Activated effector memory CD4-positive, alpha-beta T cell treated with Interleukin-2 at 50 U/mL for 16 hours (primary cell): ENCODE data around the gene EGF.
"Not testable (repeated sequence)": the region's sequence is repeated elsewhere in the genome, so short reads cannot be mapped to it uniquely, and the experiment has no call there.

Source experiments
- DNase-seq: peaks from one replicate; pipeline ENCODE4 v3.0.0-alpha.2; 2020

The EGF gene

DNA sequence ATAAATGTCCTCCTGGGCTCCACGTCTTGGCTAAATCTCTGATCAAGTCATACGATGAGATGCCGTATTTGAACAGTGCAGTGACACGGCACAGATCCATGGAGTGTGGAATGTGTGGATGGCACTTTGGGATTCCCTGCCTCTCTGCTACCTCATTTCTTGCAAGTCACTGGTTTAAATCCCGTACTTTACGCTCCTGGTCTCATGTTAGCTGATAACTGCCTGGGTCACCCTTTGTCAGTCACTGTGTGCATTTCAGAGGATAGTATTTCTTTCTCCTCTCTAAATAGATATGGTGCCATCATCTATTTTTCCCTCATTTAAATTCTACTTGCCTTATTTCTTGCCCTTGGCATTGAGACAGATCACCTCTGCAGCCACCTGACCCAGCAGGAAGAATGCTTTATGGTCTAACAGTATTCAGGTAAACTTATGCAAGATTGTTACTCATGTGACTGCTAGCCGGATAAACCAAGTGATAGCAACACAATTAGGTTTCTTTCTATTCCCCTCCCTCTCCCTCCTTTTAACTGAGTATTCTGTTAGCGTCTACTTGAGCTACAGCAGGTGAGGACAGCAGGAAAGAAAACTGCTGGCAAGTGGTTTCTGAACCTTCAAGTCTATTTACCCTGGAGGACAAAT is 2.8 kb downstream of the EGF start:
- no peak for DNase-seq

DNA sequence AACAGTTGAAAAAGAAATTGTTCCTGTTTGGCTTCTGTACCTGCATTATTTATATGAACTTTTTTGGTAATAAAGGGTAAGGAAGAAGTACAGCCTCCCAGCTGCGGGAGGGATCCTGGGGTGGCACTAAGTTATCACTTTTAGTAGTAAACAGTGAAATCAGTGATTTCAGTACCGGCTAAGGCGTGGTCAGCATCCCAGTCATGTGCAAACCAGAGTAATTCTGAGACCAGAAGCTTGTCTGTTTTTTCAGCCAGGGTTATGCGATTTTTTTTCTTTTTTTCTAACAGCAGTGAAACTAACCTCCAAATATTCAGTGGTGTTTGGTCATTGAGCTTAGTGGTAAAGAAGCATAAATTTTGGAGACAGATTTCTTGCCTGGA is 3.3 kb downstream of the EGF start:
- DNase-seq = no peak

DNA sequence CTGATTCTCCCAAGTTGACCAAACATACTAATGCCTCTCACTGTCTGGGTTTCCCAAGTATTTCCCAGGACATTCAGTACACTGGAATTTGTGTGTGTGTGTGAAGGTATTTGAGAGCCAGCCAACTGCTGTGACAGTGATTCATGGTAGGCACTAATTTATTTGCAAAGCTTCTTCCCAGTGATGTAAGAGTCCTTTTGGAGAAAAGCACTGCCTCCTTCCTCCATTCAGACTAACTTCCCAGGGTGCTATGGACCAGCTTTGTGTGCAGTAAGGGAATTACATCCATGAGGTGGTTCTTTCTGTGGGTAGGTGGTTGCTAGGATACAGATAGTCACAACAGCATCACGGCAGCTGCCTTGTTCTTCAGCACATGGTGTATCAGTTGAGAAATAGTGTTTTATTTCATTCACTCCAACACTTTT is 8.7 kb downstream of the EGF start:
- no peak for DNase-seq

DNA sequence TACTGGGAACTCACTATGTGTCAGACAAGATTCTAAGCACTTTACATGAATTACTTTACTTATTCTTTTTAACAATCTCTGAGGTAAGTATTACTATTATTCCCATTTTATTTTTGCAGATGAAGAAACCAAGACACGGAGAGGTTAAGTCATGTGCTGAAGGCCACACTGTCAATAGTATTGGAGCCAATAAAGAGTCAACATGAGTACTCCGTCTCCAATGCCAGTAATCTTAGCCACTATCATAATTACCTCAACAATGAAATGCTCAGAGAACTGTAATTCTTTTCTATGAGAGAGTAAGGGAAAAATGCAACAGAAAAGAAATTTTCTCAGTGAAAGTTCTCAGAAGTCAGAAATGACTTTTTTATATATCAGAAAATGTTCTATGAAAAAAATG is 12.7 kb downstream of the EGF start:
- no peak for DNase-seq

DNA sequence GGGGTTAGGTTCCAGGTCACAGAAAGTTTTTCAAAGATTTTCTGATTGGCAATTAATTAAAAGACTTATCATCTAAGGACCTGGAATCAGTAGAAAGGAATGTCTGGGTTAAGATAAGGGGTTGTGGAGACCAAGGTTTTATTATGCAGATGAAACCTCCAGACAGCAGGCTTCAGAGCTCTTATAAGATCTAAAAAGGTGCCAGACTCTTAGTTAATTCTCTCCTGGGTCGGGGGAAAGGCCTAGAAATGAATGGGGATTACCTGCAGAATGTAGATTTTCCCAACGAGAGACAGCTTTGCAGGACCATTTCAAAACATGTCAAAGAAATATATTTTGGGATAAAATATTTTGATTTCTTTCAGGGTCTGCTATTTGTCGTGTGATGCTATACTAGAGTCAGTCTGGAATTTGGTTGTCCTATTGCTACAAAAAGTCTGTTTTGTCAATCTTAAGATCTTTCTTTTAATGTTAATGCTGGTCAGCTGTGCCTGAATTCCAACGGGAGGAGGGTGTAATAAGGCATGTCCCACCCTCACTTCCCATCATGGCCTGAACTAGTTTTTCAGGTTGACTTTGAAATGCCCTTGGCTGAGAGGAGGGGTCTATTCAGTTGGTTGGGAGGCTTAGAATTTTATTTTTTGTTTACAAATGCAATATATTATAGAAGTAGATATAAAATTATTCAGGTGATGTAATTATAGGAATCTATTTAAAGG is 15.8 kb downstream of the EGF start:
- no peak for DNase-seq

DNA sequence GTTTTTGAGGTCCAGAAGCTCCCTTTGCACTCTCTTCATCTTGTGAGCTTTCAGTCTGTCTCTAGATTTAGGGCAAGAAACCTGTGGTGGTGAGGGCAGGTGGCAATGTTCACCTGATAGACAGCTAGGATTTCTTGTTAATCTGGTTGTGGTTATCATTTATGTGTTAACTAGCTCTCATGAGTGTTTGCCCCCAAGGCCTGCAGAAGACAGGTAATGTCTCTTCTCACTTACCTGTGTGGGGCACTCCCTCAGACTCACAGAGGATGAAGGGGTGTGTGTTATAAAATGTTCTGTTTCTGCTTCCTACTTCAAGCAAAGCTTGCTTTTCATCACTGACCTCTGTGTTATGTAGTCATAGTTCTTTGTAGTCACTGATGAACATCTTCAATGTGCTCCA is 17.8 kb downstream of the EGF start:
- no peak for DNase-seq

DNA sequence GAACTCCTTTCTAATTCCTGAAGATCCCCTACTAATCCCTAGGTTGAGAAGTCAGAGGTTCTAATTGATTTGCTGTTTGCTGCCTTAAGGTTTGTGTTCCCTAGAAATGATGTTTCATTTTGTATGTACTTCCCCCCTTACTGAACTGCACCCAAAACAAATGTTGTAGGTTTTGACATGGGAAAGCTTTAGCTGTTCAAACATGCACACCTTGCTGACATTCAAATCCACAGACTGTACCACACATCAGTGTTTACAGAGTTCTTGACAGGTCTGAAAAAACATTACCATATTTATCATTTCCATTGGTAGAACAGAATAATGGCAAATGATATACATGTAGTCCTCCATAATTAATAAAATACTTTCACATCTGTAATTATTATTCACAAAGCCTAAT is 18.2 kb downstream of the EGF start:
- DNase-seq = no peak

DNA sequence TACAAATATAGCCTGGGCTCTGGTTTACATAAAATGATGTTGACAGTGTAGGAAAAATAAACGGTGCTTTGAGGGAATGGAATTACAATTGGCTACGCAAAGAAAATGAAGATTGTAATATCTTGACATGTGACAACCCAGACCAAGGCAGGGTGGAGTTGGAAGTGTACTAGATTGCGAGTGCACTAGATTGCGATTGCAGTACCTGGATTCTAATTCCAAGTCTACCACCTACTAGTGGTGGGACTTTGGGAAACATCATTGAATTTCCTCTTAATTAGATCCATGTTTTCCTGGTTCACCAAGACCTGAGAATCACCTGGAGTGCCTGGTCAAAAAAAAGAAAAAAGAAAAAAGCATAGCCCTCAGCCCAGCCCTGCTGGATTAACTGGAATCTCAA is 18.6 kb downstream of the EGF start:
- no peak for DNase-seq

DNA sequence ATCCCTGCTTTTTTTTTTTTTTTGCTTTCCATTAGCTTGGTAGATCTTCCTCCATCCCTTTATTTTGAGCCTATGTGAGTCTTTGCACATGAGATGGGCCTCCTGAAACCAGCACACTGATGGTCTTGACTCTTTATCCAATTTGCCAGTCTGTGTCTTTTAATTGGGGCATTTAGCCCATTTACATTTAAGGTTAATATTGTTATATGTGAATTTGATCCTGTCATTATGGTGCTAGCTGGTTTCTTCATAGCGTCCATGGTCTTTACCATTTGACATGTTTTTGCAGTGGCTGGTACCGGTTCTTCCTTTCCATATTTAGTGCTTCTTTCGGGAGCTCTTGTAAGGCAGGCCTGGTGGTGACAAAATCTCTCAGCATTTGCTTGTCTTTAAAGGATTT is 24.7 kb downstream of the EGF start:
- not testable (repeated sequence) for DNase-seq

DNA sequence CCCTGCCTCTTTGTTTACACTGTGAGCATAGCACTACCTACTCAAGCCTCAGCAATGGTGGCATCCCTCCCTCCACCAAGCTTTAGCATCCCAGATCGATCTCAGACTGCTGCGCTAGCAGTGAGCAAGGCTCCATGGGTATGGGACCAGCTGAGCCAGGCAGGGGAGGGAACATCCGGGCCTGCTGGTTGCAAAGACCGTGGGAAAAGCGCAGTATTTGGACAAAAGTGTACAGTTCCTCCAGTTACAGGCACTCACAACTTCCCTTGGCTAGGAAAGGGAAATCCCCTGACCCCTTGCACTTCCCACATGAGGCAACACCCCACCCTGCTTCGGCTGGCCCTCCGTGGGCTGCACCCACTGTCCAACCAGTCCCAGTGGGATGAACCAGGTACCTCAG is 26.5 kb downstream of the EGF start:
- no peak for DNase-seq

DNA sequence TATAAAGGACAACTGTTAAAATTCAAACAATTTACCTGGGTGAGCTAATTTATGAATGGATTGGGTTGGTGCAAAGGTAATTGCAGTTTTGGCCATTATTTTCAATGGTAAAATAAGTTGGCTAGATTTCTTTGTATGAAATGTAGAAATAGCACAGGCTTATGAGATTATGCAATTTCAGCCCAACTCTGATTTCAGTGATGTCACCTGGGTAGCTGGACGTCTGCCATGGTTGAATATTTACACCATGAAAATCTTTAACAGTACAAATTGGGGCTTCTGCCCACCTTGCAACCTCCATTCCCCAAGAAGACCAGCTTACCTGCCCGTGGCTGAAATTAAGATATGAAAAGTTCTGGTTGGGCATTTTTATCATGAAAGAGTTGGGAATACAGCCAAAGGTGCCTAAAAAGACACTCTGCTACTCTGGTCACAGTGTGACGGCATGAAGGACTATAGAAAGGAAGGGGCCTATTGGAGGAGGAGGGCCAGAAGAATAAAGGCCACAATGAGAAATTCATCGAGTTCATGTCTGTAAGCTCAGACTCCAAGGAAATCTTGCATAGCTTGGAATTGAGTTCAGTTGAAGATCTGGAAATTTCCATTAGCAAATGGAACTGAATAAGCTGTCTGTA is 29.7 kb downstream of the EGF start:
- DNase-seq = no peak

DNA sequence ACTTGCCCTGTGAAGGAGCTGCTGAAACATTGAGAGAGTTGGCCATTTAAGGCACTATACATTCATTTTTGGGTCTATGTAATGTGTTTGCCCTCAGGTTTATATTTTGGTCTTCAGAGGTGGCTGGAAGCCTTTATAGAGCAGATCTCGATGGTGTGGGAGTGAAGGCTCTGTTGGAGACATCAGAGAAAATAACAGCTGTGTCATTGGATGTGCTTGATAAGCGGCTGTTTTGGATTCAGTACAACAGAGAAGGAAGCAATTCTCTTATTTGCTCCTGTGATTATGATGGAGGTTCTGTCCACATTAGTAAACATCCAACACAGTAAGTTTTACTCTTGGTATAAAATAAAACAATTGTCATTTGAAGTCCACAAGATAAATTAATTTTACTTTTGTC is 31.1 kb downstream of the EGF start:
- DNase-seq = no peak

DNA sequence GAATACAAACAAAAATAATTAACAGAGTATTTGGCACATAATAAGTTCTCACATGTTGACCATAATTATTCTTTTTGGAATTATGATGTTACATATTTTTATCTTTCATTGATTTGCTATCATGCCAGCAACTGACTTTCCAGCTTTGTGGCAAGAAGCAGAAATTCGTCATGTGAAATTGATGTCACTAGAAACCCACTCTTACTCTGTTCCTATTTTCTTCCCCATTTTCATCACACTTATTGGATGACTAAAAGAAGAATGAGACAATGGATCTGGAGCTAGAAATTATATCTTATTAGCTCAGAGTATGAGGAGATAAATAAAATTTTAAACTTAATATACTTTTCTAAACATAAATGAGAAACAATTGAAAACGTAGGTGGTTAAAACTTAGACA is 31.9 kb downstream of the EGF start:
- no peak for DNase-seq

DNA sequence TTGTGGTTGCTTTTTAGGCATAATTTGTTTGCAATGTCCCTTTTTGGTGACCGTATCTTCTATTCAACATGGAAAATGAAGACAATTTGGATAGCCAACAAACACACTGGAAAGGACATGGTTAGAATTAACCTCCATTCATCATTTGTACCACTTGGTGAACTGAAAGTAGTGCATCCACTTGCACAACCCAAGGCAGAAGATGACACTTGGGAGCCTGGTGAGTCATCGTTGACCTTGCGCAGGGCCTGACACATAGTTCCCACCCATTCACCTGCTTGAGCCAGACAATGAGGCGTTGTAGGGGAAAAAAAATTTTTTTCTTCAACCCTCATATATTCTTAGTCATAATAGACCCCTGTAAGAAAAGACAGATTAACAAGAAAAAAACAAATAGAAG is 32.4 kb downstream of the EGF start:
- no peak for DNase-seq

DNA sequence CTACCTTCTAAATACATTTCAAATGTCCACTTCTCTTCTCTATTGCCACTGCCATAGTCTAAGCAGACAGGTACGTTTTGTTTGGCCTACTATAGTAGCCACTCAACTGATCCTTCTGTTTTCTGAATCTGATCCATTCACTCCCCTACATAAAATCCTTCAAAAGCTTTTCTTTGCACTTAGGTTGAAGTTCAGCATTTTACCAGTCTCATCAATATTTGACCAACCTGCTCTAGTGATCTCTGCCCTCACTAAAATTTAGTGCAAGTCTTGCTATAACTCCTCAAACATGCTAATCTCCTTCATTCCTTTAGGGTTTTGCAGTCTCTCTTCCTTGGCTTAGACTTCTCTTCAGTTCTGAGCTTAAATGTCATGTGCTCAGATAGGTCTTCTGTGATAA is 33.4 kb downstream of the EGF start:
- DNase-seq = no peak

DNA sequence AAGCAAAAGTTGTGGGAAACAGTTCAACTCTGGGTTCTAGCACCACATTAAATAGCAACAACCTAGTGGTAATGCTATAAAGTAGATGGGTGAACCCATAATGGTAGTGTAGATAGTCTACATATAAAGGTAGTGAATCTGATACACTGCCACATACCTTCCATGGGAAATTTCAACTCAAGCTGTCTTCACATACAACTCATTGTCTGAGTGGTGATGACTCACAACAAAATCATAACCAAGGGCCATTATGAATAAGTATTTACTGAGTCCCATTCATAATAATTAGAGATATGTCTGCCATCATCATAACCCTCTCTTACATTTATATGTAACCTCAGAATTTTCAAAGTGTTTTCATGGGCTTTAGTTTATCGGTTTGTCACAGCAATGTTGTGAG is 34.8 kb downstream of the EGF start:
- no peak for DNase-seq

DNA sequence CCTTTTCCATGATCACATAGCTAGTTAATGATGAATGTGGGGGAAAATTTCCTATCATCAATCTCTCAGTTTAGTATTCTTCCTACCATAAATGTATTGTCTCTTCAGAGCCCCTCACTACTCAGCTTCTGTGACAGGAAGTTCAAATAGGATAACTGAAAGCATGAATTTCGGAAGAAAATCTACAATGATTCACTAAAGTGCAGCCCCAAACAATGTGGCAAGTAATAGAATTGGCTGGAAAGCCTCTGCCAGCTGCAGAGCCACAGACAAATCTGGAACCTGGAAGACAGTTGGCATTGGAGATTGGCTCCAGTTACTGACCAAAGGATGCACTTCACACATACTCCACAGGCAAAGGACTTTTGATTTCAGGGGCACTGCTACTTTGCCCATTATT is 35.2 kb downstream of the EGF start:
- no peak for DNase-seq

DNA sequence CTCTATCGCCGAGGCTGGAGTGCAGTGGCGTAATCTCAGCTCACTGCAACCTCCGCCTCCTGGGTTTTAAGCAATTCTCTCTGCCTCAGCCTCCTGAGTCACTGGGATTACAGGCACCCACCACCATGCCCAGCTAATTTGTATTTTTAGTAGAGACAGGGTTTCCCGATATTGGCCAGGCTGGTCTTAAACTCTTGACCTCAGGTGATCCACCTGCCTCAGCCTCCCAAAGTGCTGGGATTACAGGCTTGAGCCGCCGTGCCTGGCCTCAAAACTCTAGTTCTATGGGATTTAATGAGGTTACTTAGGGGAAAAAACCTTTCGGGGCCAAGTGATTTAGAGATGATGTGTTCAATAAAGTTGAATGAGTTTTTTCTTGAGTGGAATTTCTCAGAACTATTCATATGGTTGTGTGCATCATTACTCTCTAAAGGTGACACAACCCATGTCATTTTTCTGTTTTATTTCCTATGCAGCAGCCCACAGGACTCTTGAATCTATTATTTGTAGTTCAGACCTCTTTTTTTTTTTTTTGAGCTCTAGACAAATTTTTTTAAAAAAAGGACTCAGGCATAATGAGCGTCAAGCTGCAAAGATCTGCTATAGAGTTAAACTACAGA is 36.5 kb downstream of the EGF start:
- DNase-seq = not testable (repeated sequence)

DNA sequence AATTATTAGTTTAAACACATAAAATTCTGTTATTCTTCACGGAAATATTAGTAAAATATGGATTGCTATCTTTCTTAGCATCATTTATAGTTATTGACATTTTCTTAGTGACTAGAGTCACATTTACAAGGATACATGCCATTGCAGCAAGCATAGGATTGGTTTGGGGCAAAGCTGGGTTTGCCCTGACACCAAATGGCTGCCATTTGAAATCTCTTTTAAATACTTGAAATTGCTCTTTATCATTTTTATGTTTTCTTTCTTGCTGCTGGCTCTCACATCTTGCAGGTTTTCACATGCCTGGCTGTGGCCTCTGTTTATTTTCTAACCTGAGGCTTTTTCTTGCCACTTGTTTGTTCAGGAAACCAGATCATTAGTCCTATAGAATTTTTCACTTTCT is 39.9 kb downstream of the EGF start:
- DNase-seq = no peak

DNA sequence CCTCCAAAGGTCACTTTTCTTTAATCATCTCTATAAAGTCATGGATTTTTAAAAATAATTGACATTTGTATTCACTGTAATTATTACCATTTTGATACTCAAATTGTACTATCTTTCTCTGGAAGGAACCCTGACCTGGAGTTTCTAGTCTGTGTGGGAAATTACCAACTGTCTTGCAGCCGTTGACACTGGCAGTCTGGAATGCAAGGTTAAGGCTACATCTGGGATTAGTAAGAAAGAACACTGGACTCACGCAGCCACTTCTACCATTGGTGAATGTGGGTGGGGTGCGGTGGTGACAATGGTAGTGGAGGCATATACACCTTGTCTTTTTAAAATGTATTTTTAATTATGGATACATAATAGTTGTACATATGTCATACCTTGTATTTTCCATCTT is 40.9 kb downstream of the EGF start:
- DNase-seq = no peak

DNA sequence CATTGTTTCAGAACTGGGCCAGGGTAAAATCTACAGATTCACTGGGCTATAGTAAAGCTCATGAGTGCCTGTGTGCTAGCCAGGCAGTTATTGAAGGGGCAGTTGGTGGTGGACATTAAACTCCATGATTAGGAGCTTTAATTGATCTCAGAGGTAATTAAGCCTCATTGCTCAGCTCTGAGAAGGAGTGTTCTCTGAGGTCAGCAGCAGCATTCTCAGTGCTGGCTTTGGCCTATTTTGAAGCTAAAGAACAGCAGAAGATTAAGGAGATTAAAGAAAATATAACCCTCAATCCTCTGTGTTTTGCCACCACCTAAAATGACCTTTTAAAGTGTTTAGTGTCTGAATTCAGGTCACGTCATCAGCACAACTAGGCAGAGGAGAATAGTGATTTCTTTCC is 42.5 kb downstream of the EGF start:
- DNase-seq = no peak

DNA sequence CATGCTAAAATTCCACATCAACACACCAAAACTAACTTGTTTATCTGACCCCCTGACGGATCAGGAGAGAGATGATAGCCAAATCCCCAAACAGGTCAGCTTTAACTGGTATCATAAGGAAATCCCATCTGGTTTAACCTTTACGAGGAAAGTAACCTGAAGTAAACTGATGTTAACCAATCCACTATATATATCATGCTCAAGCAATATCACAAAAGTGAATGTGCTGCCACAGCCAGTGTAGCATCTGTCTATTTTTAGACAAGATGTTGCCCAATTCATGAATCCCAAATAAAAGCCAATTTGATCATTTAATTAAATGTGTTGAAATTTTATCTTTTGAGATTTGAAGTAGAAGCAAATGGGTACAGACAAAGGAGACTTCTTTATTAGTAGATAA is 44.5 kb downstream of the EGF start:
- no peak for DNase-seq

DNA sequence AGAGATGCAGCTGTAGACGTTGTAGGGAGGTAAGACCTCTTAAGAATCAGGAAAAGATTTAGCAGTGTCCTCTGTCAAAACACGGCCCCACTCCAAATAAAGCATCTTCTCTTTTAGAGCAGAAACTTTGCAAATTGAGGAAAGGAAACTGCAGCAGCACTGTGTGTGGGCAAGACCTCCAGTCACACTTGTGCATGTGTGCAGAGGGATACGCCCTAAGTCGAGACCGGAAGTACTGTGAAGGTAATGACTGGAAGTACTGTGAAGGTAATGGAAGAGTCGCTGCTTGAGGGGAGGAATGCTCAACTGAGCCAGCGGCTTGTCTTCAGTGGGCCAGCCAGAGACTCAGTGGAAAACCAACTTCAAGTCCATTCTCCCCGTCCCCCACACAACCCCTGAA is 46.5 kb downstream of the EGF start:
- no peak for DNase-seq

DNA sequence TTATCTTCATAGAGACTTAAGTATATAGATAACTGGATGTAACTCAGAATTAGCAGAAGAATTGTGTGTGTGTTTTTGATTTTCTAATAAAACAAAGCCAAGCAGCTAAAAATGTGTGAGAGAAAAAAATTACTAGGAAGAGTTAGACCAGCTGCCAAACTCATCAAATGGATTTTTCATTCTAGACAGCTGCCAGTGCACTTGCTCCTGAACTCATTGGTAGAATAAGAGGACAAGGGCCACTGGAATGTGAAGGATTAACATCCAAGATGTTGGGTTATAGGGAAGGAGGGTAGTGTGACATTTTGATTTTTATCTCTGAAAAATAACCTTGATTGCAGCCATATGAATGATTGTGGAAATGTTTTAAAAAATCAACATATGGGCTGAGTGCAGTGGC is 49.7 kb downstream of the EGF start:
- DNase-seq = no peak
